HG03354 (cell line): ENCODE data around the gene PARD3.
"Not testable (repeated sequence)": the region's sequence is repeated elsewhere in the genome, so short reads cannot be mapped to it uniquely, and the experiment has no call there.

Experiments
- ATAC-seq: cut with Tn5 transposase; IDR thresholded peaks from one replicate; pipeline ENCODE4 v1.9.1; 2021; ENCODE audit warnings: mild to moderate bottlenecking; ENCODE audit not compliant: unreplicated experiment, poor library complexity, severe bottlenecking

Gene PARD3

DNA sequence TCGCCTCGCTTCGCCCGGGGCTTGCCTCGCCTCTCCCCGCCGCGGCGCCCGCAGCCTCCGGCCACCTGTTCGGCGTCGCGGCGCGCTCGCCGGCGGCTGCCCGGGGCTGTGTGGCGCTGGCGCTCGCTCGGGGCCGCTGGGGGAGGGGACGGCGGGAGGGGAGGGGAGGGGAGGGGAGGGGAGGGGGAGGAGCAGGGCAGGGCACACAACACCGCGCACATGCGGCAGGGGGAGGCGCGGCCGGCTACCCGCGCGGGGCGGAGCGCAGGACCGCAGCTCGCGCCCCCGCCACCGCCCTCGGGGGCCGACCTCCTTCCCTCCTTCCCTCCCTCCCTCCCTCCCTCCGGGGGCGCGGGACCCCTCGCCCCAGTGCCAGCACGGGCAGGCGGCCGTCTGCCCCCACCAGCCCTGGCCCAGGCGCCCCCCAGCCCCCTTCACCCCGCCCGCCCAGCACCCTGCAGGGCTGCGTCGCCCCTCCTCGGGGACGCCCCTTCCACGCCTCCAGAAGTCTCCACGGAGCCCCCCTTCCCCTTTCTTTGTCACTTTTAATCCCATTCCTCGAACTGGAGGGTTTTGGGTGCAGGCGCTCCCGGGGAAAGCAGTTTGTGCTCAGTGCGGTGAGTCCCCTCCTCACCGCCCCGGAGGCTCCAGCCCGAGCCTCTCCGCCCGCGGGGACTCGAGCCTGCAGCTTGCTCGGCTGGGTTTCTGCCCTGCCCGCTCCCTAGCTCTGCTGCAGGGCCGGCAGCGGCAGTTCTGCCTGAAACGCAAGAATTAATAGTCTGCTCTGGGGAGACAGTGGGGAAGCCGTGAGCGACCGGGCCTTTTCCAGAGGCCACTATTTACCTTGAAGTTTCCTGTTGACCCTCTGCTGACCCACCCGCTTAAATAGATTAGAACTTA, at the start of gene PARD3:
Gene PARD3, minus strand, starts transcription at position 112 of the 900 bp plus-strand sequence. CDS start 301 bp downstream, outside the sequence.
- peak; percentile 62 for ATAC-seq

DNA sequence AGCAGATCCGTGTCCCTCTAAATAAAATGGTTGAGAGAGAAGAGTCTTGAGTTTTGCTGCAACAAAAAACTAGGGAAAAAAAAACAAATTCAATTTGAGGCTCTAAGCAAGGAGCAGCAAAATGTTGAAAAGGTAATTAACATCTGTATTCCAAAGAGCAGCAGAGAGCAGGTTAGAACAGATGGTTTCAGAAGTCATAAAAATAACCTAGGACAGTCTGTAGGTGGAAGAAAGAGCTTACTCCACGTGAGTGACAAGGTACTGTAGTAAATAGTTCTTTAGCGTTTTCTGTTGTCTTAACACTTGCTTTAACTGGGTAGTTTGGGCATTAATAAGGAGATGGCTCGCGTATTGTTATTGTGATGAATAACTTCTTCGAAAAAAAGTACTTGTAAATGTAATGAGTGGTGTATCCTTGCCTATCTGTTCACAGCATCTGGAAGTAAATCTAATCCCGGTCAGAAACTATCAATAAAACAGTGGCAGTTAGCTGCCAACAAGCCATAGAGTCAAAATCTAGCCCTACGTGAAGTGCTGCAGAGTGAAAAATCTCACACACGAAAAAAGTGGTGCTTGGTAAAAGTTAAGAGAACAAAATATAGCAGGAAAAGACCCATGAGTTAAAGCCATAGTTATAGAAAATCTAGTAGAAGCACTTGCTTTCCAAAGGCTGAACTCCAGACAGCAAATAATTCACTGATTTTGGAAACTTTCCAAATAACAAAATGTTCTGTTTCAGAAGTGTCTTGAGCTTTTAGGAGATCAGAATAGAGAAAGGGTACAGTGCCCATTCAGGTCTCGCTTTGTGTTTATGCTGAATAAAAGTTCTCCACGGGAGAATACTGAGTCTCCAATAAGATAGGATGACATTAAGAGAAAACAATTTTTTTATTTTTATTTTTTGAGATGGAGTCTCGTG, 49.3 kb upstream of the PARD3 start:
- ATAC-seq: no peak

DNA sequence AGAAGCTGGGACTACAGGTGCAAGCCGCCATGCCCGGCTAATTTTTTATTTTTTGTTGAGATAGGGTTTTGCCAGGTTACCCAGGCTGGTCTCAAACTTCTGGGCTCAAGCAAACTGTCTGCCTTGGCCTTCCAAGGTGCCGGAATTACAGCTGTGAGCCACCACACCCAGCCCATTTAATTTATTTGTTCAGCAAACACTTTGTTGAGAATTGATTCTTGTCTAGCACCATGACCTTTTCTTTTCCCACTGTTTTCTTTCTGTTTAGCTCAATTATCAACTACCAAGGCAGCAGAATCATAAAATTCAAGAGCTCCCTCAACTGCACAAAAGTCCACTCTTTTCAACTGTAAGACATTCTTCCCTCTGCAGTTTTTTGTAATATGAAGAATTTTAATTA, 47.8 kb upstream of the PARD3 start:
- ATAC-seq: no peak

DNA sequence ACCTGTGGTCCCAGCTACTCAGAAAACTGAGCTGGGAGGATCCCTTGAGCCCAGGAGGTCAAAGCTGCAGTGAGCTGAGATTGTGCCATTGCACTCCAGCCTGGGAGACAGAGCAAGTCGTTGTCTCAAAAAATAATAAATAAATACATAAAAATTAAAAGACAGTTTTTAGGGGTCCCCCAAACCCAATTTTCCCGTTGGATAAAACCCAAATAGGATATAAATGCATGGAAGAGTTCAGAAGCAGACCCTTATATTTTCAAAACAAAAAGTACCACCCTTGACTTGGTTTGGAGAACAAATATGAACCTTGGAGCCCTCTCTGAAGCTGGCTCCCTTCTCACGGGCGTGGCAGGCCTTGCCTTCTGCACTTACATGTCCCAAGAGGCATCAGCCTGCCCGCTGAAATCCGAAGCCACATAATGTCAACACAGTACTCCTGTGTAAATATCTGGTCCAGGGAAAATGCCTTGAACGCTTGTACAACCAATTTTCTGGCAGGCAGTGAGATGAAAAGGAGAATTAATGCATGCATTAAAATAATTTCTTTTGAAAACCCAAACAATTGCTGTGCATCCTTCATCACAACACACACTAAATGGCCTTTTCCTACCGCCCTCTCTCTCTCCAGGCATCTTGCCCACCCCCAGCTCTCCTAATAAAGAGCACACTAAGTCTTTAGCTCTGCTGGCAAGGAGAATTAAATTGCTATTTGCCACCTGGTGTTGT, 46.4 kb upstream of the PARD3 start:
- ATAC-seq: no peak

DNA sequence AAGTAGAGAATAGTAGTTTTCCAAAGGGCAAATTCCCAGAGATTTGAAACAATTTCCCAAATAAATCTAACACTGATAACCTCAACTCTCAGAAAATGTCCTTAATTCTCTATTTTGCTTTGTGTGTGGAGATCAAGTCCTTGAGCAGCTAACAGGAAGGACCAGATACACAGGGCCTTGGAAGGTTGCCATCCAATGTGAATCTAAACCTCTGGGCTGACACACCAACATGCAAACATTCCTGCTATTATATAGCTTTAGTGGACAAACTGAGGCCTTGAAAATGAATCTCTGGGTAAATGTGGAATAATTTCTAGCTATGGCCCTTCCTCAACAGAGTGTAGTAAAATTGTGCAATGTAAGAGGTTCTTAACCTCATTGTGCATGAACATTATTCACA, 44.1 kb upstream of the PARD3 start:
- ATAC-seq: no peak

DNA sequence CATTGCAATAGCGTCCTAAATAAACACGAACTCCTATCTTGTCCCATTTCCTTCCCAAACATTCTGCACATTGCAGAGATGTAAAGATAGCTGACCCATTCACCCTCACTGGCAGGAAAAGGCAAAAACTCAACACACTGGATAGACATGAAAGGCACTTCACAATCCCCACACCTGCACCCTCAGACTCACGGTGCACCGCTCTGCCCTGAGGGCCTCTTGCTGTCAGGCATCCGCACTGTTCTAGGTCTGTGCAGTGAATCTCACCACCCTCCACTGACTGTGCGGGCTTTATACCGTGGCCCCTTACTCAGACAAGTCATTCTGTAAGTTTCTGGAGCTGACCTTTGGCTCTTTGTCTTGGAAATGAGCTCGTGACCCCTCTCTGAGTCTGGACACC, 42.9 kb upstream of the PARD3 start:
- ATAC-seq: no peak

DNA sequence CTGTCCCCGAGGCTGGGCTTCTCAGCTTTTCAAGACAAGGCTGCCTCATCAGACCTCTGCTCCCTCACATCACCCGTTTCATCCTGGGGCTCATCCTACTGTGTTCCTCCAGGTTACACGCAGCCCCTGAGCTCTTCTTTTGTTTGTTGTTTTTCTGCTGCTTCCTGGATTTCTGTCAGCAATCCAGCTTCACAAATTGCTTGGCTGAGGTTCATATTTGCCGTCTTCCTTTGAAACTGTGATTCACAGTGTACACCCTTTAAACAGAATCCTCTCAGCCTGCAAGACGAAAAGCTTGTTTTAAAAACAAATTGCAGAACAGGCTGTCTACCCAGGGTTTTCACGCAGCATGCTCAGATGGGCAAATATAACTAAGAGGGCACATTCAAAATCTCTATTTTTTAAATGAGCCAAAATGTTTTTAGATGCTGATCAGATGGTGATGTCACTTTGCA, 39.1 kb upstream of the PARD3 start:
- ATAC-seq: no peak

DNA sequence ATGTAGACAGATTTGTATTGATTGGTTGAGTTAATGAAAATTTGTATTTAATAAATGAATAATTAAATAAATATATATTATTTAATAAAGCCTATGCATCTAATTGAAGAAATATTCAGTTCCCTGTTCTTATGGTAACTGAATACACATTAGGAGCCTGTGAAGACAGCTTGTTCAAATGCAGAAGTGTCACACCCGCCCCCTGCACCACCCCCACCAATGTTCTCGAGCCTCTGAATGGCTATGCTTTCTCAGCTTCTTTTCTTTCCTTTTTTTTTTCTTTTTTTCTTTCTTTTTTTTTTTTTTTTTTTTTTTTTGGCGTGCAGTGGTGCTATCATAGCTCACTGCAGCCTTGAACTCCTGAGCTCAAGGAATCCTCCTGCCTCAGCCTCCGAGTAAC, 38.3 kb upstream of the PARD3 start:
- no peak for ATAC-seq

DNA sequence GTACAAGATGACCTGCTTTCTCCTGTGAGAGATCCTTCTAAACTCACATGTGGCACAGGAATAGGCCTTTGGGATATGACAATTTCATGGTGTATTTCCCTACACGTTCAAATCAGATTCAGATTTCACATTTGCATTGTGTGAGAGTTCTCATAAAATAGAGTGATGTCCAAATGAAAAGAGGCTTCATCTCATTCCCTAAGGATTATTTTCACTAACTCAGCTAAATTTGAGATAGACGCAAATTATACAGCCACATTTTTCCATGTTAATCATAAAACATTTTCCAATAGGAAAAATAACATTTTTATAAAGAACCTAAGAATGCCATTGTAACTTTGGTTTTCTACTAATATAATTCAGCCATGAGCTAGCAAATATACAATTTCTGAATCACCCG, 35.5 kb upstream of the PARD3 start:
- no peak for ATAC-seq

DNA sequence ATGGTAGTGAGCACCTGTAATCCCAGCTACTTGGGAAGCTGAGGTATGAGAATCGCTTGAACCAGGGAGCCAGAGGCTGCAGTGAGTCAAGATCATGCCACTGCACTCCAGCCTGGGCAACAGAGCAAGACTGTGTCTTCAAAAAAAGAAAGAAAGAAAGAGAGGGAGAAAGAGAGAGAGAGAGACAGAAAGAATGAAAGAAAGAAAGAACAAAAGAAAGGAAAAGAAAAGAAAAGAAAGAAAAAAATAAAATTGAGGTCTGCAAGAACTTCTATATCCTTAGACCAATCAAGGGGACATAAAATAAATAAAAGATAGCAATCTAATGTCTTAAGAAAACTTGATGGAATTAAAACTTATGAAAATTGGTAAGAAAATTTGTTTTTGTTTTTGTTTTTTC, 34.9 kb upstream of the PARD3 start:
- ATAC-seq: no peak

DNA sequence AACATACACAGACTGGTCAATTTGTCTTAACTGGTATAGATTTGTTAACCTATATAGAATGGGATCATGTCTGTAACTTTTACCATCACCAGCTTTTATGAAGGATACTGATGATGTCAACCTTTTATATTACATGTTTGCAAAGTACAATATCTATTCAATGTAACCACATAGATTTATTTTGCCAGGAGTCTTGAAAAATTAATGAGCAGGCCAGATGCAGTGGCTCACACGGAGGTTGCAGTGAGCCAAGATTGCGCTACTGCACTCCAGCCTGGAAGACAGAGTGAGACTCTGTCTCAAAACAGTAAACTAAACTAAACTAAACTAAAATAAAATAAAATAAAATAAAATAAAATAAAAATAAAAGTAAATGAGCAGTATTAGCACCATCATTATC, 30.0 kb upstream of the PARD3 start:
- no peak for ATAC-seq

DNA sequence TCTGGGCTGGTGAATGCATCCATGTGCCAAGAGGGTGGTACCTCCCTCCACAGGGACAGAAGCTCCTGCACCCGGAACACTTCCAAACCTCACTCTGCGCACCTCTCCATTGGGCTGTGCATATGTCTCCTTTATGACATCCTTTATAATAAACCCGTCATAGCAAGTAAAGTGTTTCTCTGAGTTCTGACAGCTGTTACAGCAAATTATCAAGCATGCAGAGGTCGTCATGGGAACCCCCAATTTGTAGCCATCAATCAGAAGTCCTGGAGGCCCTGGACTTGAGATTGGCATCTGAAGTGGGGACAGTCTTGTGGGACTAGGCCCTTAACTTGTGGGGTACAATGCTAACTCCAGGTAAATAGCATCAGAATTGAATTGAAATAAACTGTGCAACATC, 29.4 kb upstream of the PARD3 start:
- no peak for ATAC-seq

DNA sequence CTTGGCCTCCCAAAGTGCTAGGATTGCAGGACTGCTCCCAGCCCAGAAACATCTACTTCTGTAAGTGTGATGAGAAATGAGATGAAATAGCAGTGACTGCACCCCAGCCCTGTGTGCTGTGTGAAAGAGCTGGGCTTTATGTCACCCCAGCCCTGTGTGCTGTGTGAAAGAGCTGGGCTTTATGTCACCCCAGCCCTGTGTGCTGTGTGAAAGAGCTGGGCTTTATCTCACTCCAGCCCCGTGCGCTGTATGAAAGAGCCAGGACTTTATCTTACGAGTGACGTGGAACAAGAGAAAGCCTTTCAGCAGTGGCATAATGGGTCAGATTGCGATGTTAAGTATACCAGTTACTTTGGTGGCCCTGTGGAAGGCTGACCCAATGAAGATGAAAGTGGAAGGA, 28.4 kb upstream of the PARD3 start:
- not testable (repeated sequence) for ATAC-seq

DNA sequence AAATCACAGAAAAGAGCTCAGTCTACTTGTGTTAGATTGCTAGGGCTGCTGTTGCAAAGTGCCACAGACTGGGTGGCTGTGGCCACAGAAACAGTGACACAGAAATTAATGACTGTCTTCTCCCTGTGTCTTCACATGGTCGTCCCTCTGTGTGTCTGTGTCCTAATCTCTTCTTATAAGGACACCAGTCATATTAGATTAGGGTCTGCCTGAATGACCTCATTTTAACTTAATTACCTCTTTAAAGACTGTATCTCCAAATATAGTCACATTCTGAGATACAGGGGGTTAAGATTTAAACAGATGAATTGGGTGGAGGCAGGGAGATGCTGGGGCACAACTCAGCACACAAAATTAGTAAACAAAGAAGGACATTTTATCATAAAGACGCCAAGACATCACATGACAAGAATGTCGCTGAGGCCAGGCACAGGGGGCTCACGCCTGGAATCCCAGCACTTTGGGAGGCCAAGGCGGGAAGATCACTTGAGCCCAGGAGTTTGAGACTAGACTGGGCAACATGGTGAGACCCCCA, 23.3 kb upstream of the PARD3 start:
- ATAC-seq: no peak

DNA sequence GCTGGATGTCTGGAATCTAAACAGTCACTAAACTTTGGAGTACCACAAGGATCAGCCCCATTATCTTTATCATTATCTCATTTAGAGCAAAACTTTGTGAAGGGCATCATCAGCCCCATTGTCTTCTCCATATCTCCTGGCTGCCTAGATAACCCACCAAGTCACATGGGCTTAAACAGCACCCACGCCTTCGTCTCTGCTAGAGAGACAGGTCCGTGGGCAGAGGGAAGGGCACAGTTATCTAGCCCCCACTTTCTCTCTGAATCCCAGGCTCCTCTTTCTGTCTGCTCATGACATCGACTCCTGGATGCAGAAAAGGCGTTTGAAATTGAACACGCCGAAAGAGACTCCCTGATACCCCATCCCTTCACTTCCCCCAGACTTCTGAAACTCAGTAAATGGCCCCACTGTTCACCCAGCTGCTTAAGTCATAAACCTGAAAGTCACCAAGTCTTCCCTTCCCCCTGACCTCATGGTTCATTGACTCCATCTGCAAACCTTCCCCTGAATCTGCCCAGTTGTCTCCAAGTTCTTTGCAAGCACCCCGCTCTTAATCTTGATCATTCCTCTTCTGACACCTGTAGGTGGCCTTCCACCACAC, 20.9 kb upstream of the PARD3 start:
- ATAC-seq: peak; percentile 89

DNA sequence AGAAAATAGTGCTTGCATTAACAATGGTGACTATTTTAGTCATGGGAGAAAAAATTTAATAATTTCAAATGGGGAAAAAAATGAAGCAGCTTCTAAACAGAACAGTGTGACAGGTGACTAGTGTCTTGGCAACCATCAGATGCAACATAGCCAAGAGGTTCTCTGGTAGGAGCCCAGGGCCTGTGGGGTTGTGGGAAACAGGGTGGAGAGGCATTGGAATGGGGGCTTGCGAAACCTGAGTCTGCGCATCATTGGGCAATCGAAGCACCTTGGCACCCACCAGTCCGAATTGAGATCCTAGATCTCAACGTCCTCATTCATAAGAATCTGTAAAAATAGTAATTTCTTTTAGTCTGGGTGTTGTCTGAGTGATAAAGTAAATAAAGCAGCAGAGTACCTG, 19.2 kb upstream of the PARD3 start:
- no peak for ATAC-seq

DNA sequence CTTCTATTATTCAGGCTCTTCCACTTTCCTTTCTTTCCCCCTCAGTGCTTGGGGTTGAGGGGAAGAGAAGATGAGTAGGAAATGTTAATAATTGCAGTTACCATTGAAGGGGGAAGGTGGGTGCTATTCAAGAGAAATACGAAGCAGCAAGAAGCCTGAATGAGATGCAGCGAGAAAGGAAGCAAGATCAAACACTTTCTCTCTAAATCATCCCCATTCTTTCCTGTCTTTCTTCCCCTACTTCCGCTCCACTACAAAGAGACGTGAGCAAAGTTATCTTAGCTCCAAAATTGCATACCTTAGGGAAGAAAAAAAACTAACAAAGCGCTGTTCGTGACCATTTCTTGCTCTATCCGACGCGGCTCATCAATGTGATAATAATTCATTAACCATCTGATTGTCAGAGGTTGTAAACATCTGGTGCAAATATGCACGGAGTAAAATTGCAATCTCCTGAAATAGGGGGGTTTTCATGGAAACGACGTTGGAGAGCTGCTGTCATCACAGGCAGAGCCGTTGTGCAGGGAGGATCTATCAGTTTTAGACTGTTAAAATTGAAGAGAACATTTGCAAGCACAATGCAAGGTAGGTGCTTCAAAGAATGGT, 15.2 kb upstream of the PARD3 start:
- ATAC-seq: no peak

DNA sequence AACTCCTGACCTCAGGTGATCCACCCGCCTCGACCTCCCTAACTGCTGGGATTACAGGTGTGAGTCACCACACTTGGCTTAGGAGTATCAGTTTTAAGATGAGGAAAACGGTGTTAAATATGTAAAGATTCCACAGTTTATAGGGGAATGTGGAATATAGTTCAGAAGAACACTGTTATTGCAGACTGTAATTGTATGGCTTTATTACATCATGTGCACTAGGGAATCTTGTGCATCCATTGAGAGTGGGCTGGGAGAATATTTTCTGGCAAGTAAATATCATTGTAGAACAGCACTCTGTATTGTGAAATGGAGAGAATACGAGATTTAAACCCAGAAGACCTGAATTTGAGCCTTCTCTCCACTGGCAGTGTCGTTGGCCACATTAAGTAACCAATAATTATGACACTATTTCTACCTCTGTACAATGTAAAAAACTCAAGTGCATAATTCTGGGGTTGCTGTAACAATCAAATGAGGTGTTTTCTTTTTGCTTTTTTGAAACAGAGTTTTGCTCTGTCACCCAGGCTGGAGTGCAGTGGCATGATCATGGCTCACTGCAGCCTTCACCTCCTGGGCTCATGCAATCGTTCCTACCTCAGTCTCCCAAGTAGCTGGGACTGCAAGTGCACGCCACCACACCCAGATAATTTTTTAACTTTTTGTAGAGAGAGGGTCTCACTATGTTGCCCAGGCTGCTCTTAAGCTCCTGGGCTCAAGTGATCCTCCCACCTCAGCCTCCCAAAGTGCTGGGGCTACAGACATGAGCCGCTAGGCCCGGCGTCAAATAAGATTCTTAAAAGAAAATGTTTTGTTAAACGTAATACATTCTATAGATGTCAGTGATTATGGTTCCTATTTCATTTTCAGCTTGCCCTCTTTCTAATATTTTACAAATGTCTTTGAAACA, 12.0 kb upstream of the PARD3 start:
- ATAC-seq: no peak
